ENCODE results near the gene ERGIC3.

ERGIC3 gene

GRCh38 chr20:35525639-35526038 is 16.2 kb upstream of the ERGIC3 start:
- Mint-ChIP-seq H3K27me3 (ENCODE audit: low read depth, poor library complexity) (peaks cover 13% of the 10 kb centered on the region), H3K9me3 (peaks cover 11% of the 10 kb centered on the region), H3K27ac (no peak overlapping the region), H3K4me1 (peaks cover 5% of the 10 kb centered on the region), H3K4me3 (no peak overlapping the region), H3K36me3 (ENCODE audit: low read depth) (no peaks in the 10 kb centered on the region)
- DNase-seq, result no peak
- TF ChIP-seq, protein P1, sequence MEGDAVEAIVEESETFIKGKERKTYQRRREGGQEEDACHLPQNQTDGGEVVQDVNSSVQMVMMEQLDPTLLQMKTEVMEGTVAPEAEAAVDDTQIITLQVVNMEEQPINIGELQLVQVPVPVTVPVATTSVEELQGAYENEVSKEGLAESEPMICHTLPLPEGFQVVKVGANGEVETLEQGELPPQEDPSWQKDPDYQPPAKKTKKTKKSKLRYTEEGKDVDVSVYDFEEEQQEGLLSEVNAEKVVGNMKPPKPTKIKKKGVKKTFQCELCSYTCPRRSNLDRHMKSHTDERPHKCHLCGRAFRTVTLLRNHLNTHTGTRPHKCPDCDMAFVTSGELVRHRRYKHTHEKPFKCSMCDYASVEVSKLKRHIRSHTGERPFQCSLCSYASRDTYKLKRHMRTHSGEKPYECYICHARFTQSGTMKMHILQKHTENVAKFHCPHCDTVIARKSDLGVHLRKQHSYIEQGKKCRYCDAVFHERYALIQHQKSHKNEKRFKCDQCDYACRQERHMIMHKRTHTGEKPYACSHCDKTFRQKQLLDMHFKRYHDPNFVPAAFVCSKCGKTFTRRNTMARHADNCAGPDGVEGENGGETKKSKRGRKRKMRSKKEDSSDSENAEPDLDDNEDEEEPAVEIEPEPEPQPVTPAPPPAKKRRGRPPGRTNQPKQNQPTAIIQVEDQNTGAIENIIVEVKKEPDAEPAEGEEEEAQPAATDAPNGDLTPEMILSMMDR (IDR thresholded peaks at IDR 0.05), result no peak

DNA sequence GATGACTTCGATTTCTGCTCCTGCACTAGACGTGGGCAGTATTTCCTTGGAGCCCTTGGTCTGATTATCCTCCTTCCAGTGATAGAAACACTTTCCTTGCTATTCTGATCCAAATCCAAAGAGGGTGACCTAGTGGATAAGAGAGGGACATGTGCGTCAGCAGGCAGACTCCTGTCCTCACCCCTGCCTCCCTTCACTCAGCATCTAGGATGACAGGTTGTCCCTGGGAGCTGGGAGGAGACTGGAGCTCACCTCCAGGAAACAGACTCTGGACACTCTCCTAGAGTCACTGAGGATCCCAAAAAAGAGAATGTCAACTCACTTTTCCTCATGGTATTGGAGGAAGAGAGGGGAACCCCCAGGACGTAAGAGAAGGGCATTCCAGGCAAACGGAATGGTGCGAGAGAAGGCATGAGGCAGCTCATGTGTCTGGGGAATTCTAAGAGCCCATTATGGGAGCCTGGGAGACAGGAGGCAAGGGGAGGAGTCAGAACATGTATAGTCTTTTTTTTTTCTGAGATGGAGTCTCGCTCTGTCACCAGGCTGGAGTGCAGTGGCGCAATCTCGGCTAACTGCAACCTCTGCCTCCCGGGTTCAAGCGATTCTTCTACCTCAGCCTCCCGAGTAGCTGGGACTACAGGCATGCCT is 14.6 kb upstream of the ERGIC3 start:
- TF ChIP-seq, protein P1 (IDR thresholded peaks at IDR 0.05), result no peak
- Mint-ChIP-seq H3K9me3 (peaks cover 11% of the 10 kb centered on the region), H3K27ac (no peak overlapping the region), H3K36me3 (ENCODE audit: low read depth) (no peaks in the 10 kb centered on the region), H3K4me1 (peaks cover 5% of the 10 kb centered on the region), H3K27me3 (ENCODE audit: low read depth, poor library complexity) (peaks cover 12% of the 10 kb centered on the region), H3K4me3 (no peak overlapping the region)
- no peak for DNase-seq

DNA sequence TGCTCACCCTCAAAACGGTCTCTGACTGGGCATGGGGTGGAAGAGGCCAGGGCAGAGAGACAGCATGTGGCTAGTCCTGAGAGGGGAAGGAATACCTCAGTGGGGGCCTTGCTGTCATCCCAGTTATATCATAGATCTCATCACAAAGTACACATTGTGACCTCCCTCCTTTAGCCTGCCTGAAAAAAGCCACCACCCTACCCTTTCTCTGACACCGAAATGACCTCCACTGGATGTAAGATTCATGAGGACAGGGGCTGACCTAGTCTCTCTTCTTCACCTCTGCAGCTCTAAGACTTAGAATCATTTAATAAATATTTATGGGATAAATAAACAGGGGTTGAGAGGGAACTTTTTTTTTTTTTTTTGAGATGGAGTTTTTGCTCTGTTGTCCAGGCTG is 12.3 kb upstream of the ERGIC3 start, which contains the start of gene C20orf173:
Gene C20orf173, minus strand, starts transcription at position 101 of the 400 bp plus-strand sequence. CDS start 279 bp downstream, outside the sequence.
- TF ChIP-seq, protein P1 (IDR thresholded peaks at IDR 0.05), result no peak
- Mint-ChIP-seq H3K27ac (peak within 1 kb of the TSS; percentile 37), H3K4me1 (peaks cover 5% of the 10 kb centered on the region), H3K4me3 (no peak within 1 kb of the TSS), H3K27me3 (ENCODE audit: low read depth, poor library complexity) (peaks cover 7% of the 10 kb centered on the region), H3K36me3 (ENCODE audit: low read depth) (no peaks in the 10 kb centered on the region), H3K9me3 (peaks cover 11% of the 10 kb centered on the region)
- DNase-seq, result no peak

DNA sequence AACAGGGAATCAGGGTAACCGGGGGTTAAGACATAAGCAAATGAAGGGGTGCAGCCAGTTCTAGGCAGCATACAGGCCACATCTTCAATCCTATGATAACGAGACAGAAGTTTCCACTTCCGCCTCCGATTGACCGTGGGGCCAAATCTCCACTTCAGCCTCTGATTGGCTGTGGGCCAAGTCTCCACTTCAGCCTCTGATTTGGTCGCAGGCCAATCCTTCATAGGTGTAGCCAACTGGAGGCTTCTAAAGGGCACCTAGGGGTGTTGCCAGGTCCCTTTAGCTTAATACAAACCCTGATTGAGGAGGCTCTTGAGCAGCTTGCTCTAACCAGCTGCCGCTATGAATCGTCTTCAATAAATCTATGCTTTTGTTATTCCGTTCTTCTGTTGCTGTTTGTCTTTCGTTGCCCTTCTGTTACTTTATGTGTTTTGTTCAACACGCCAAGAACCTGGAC is 2.1 kb upstream of the ERGIC3 start:
- peaks cover 4% of the 10 kb centered on the region for H3K9me3 Mint-ChIP-seq
- peak; percentile 57 for DNase-seq
- TF ChIP-seq, protein P1 (IDR thresholded peaks at IDR 0.05), result no peak
- peaks cover 2% of the 10 kb centered on the region for H3K27me3 Mint-ChIP-seq (ENCODE audit: low read depth, poor library complexity)
- peaks cover 14% of the 10 kb centered on the region for H3K36me3 Mint-ChIP-seq (ENCODE audit: low read depth)
- H3K4me3 Mint-ChIP-seq, result peak overlapping the region; percentile 69
- H3K27ac Mint-ChIP-seq, result no peak overlapping the region
- H3K4me1 Mint-ChIP-seq, result peaks cover 35% of the 10 kb centered on the region

- Mint-ChIP-seq H3K9me3 (peaks cover under 1% of the 10 kb centered on the region), H3K27ac (no peak overlapping the region), H3K27me3 (ENCODE audit: low read depth, poor library complexity) (peaks cover 2% of the 10 kb centered on the region), H3K36me3 (ENCODE audit: low read depth) (peaks cover 14% of the 10 kb centered on the region), H3K4me3 (peak overlapping the region; percentile 90), H3K4me1 (peaks cover 35% of the 10 kb centered on the region)
- DNase-seq, result no peak
- TF ChIP-seq, protein P1 (IDR thresholded peaks at IDR 0.05), result no peak
These were observed 628 bp upstream of the ERGIC3 start for GRCh38 chr20:35541118-35541782.
